Transverse colon (tissue), 3 donors: ENCODE data around the gene TMSB4Y.

Experiments
- EP300 ChIP-seq: sonication (generic); formaldehyde crosslinking; IDR thresholded peaks from one replicate; pipeline ENCODE4 v1.6.1; 2017; ENCODE audit warnings: antibody characterized with exemption, low read depth
- POLR2A ChIP-seq: fragments of 450-650 bp; IDR thresholded peaks from one replicate; pipeline ENCODE4 v1.6.1; 2016; ENCODE audit warnings: antibody characterized with exemption, mild to moderate bottlenecking, moderate library complexity
- TF ChIP-seq, protein P1 (sequence below), 5 experiments: fragments of 200-600 bp in 3 of 5; fragments of 450-650 bp in 2 of 5; sonication (generic) in 3 of 5; IDR thresholded peaks; 1 replicate in 2 of 5; 2 replicates in 3 of 5; pipeline ENCODE4 v1.5.1; 2016 to 2017; ENCODE audit warnings: antibody characterized with exemption in 5 of 5, inconsistent platforms in 3 of 5, mild to moderate bottlenecking in 2 of 5, moderate library complexity in 1 of 5

DNA sequence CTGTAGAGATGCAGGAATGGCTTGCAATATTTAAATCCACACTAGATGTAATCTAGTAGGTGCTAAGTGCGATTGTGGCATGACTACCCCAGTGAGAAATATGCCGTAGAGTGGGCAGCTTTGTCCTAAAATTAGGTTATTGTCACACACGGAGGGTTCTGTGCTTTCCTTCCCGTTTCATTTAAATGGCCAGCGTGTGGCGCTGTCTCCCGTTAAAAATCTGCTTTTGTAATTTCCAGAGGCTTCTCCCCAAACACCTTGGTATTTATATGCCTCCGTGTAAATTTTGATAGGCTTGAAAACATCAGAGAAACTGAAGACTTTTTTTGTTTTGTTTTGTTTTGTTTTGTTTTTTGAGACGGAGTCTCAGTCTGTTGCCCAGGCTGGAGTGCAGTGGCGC, 34.9 kb downstream of the TMSB4Y start:
- TF ChIP-seq POLR2A (no peak), EP300 (no peak)
- TF ChIP-seq, protein P1, sequence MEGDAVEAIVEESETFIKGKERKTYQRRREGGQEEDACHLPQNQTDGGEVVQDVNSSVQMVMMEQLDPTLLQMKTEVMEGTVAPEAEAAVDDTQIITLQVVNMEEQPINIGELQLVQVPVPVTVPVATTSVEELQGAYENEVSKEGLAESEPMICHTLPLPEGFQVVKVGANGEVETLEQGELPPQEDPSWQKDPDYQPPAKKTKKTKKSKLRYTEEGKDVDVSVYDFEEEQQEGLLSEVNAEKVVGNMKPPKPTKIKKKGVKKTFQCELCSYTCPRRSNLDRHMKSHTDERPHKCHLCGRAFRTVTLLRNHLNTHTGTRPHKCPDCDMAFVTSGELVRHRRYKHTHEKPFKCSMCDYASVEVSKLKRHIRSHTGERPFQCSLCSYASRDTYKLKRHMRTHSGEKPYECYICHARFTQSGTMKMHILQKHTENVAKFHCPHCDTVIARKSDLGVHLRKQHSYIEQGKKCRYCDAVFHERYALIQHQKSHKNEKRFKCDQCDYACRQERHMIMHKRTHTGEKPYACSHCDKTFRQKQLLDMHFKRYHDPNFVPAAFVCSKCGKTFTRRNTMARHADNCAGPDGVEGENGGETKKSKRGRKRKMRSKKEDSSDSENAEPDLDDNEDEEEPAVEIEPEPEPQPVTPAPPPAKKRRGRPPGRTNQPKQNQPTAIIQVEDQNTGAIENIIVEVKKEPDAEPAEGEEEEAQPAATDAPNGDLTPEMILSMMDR (IDR thresholded peaks at IDR 0.05) = peak in 4 of 5 experiments; percentile 29 to 43 (median 40)
